Thyroid gland (tissue), 4 donors: ENCODE measurements around the gene MRPL54.

Experiments used
- POLR2A ChIP-seq, 2 donors: fragments of 450-650 bp; IDR thresholded peaks; one replicate each; pipeline ENCODE4 v1.6.1; 2017; ENCODE audit warnings: antibody characterized with exemption in 2 of 2, mild to moderate bottlenecking in 2 of 2, moderate library complexity in 1 of 2
- TF ChIP-seq, protein P1 (sequence below), 6 experiments: fragments of 200-600 bp in 3 of 6; fragments of 450-650 bp in 3 of 6; sonication (generic) in 3 of 6; IDR thresholded peaks; one replicate each; pipeline ENCODE4 v1.5.1; 2016 to 2019; ENCODE audit warnings: antibody characterized with exemption in 6 of 6, mild to moderate bottlenecking in 2 of 6, inconsistent platforms in 1 of 6, moderate library complexity in 1 of 6

DNA sequence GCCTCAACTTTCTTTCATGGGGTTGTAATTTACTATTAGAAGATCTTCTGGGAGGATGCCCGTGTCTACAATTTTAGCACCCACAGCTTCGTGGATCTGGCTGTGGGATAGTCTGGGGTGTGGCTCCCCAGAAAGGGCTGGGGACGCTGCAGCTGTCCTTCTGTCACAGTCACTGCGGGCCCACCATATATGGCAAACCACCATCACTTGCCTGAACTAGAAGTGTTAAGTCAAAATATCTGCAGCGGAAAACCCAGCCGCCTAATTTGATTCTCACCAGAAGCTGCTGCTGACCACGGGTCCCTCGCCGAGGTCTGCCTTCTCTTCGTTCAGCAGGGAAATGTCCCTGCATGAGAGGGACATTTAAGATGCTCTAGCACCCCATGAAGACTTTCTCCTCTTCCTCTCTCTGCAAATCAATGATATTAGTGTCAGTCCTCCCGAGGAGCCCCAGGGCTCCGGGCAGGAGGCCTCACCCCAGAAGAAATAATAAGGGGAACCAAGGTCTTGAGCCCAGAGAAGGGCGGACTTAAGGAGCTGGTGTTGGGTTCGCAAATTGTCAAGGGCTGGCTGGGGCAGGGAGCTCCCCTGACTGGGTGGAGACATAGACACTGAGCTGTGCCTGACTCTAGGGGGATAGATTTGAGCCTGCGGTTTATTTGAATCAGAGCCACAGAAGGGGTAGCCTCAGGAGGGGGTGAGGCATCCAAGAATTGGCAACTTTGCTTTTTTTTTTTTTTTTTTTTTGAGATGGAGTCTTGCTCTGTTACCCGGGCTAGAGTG lies 26.7 kb downstream of the MRPL54 start:
- TF ChIP-seq POLR2A (IDR thresholded peaks at IDR 0.05): no peak
- TF ChIP-seq, protein P1, sequence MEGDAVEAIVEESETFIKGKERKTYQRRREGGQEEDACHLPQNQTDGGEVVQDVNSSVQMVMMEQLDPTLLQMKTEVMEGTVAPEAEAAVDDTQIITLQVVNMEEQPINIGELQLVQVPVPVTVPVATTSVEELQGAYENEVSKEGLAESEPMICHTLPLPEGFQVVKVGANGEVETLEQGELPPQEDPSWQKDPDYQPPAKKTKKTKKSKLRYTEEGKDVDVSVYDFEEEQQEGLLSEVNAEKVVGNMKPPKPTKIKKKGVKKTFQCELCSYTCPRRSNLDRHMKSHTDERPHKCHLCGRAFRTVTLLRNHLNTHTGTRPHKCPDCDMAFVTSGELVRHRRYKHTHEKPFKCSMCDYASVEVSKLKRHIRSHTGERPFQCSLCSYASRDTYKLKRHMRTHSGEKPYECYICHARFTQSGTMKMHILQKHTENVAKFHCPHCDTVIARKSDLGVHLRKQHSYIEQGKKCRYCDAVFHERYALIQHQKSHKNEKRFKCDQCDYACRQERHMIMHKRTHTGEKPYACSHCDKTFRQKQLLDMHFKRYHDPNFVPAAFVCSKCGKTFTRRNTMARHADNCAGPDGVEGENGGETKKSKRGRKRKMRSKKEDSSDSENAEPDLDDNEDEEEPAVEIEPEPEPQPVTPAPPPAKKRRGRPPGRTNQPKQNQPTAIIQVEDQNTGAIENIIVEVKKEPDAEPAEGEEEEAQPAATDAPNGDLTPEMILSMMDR (IDR thresholded peaks at IDR 0.05): no peak
